Measurements from ENCODE around the gene CARD9.

CARD9 gene

GRCh38 chr9:136379891-136380290, 6.4 kb upstream of the CARD9 start:
- no peak for DNase-seq

DNA sequence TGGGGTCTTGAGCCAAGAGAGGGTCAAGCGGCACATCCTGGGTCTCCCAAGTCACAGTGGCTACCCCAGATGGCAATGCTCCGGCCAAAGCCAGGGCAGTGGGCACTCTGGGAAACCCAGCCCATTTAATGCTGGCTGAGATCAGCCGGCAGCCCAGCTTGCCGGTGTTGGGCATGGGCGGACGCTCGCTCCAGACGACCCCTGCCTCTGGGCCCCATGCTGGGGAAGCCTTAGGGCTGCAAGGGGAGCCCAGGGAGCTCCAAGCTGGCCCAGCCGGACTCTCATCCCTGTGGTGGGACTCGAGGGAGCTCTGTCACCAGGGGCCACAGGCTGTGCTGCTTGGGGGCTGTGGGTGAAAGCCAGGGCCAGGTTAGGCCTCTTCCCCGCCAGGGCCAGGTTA, 5.9 kb upstream of the CARD9 start:
- DNase-seq, result no peak

DNA sequence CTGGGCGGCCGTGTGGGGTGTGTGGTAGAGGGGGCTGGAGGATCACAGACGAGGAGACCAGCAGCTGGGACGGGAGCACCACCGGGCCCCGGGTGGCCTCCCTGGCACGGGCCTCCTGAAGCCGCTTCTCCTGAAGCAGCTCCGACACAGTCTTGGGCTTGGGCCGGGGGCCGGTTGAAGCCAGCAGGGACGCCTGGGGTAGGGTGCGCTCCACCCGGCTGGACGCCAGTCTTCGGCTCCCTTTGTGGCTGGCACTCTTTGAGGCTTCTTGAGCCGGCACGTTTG, 5.5 kb upstream of the CARD9 start:
- DNase-seq, result no peak

DNA sequence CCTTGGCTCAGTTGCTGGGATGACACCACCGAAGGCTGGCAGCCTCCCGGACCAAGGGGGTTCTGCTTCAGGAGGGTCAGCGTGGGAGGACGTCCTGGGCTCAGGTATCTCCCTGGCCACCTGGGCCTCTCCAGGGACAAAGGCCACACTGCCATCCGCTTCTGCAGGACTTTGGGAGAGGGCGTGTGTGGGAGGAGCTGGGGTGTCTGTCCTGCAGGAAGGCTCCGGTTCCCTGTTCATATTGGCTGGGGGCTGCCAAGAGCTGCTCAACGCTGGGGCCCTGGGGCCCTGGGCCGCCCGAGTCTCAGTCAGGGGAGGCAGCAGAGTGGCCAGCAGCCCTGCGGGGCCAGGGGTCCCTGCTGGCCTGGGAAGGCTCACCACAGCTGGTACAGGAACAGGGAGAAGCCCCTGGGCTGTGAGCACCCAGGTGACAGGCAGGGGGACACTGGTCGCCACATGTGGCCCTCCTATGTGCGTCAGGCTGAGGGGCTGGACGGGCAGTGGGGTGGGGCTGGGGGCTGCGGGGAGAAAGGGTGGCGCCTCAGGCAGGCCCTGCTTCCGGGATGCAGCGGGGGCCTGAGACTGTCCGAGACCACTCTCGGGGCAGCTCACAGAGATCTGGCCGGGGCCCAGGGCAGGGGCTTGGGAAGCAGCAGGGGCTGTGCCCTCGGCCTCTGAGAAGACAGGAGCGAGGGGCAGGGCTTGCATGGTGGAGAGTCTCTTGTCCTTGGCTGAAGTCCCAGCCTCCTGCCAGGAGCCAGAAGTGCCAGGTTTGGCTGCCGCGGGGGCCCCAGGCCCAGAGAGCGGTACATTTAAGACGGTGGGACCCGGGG, 4.9 kb upstream of the CARD9 start:
- DNase-seq, result no peak

GRCh38 chr9:136377341-136378169, 4.1 kb upstream of the CARD9 start:
- no peak for DNase-seq

GRCh38 chr9:136376457-136376856, 3.0 kb upstream of the CARD9 start:
- DNase-seq, result no peak

DNA sequence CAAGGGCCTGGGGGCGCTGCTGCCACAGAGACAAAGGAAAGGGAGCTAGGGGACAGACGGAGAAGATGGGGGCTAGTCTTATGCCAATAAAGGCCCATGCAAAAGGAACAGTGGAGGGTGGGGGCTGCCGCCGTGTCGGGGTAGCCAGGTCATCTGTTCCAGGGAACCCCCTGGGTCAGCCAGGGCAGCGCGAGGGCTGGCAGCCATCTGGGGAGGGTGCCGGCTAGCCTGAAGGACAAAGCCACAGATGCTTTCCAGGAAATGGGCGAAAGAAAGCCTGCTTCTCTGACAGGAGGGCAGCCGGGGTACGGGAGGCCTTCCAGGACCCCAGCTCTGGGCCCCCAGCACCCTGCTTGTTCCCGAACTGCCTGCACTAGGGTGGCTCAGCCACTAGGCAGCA, 1.6 kb upstream of the CARD9 start:
- DNase-seq, result no peak

GRCh38 chr9:136374183-136374575, 710 bp upstream of the CARD9 start:
- no peak for DNase-seq

- no peak for DNase-seq
These were observed 739 bp downstream of the CARD9 start for GRCh38 chr9:136372561-136373299.

DNA sequence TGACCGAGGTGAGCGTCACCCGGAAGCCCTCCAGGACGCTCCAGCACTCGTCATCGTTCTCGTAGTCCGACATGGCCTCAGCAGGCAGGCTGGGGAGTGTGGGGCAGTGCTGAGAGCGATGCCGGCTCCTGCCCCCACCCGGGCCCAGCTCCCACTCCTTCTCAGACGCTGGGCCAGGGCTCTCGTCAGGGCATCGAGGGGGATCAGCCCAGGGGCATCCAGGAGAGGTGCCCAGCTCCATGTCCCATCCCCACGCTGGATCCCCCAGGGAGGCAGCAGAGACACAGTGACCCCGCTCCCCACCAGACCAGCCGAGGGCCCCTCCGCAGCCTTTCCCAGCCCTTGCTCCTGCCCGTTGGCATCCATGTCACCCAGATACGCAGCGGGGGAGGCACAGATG, 1.5 kb downstream of the CARD9 start:
- DNase-seq, result no peak

DNA sequence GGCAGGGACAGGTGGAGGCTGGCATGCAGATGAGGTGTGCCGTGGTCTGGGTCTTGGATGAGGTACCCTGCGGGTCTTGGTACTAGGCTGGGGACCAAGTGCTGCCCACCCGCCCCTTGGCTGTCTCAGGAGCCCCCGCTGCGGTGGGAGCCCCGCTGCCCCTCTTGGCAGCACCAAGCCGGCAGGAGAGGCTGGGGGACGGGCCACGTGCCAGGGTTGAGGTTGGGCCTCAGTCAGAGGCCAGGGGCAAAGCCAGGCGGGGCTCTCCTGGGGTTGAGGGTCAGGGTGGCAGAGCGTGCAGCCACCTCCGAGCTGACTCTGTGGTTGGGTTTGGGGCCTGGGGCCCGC, 2.0 kb downstream of the CARD9 start:
- no peak for DNase-seq

- DNase-seq, result no peak
These were observed 2.6 kb downstream of the CARD9 start for GRCh38 chr9:136370687-136371532.

DNA sequence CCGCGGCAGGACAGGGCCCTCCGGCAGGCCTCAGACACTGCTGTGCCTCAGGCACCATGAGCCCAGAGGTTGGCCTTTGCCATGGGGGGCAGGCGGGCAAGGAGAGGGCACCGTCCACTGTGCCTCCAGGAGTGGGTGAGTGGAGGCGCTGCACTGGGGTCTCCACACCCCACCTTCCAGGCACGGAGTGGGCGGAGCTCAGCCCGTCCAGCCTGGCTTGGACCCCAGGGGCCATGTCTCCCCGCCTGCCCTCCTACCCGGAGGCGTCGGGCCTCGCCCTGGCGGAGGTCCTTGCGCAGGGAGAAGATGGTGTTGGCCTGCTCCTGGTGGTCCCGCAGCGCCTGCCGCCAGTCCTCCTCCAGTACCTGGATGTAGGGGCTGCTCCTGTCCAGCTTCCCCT, 3.4 kb downstream of the CARD9 start:
- no peak for DNase-seq

- no peak for DNase-seq
These were observed 5.3 kb downstream of the CARD9 start for GRCh38 chr9:136368190-136368589.

- no peak for DNase-seq
These were observed 5.9 kb downstream of the CARD9 start for GRCh38 chr9:136367296-136368145.

- no peak for DNase-seq
These were observed 6.6 kb downstream of the CARD9 start for GRCh38 chr9:136366826-136367225.

DNA sequence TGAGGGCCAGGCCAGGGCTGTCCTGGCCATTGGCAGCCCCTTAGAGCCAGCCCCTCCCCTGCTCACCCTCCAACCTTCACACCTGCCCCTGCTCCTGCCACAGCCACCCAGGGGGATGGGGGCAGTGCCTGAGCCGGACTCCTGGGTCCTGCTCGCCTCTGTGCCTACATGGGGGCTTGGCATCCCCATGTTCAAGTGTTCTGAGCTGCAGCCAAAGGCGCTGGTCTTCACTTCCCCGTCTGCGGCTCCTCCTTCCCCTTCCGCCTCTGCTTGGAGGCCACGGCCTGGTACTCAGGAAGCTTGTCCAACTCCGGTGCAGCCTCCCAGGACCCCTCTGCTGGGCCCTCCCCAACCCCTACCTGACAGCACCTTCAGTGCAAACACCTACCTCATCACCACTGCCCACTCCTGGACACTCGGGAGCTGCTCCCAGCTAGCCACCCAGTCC, 7.7 kb downstream of the CARD9 start:
- DNase-seq, result no peak

DNA sequence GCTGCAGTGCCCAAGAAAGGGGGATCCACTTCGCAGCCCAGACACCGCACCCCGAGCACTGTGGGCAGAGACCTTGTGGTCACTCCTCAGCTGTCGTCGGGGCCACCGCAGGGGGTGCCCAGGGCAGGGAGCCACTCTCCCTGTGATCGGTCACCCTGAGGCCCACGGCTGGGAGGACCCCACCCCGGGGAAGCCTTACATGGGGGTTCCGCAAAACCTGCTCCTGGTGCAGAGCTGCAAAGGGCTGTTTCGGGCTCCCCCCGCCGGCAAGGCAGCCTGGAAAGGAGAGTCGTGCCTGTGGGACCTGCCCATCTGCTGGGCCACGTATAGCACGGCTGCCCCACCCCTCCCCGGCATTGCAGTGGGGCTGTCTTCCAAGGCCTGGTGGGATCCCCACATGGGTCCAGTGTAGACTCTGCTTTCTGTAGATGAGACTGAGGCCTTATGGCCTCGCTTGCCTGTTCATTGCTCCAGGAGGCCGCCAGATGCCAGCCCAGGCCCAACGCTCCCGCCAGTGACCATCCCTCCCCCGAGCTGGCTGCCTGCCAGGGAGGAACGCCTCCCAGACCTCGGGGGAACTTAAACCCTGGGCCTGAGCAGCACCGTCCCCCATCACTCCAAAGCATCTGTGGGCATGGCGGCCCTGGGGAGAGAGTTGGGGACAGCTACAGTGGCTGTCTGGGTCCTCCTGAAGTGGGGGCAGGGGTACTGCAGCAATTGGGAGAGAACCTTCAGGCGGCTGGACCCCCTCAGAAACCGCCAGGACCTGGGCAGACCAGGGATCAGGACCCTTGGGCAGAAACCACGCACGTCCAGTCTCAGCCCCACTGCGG, 8.3 kb downstream of the CARD9 start:
- no peak for DNase-seq

GRCh38 chr9:136363949-136364748, 9.3 kb downstream of the CARD9 start:
- no peak for DNase-seq

Data from activated naive CD4-positive, alpha-beta T cell treated with anti-CD3 and anti-CD28 coated beads, Interleukin-2, amount 50 U/mL, for 16 hours (primary cell).